ENCODE data around the gene SAMD7. TPM values are rescaled to one million over a fixed set of nuclear protein-coding genes. Genes with fewer than 3 reads are reported as not detected.

The SAMD7 gene
- total RNA-seq, 1 experiment from 2014 or later = not detected

DNA sequence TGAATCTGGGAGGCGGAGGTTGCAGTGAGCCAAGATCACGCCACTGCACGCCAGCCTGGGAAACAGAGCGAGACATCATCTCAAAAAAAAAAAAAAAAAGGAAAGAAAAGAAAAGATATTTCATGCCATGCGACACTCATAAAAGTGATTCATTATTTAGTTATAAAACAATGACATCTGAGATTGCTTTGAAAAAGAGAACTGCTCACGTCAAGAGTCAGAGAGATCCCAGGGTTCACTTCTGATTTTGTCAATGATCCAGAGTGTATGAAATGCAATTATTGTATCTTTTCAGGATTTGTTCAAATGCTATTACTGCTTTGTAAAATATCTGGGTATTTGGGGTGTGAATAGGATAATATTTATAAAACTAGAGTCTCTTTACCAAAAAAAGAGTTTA is 6.0 kb upstream of the SAMD7 start:
- Mint-ChIP-seq H3K36me3 (peaks cover 25% of the 10 kb centered on the region), H3K9me3 (peaks cover 34% of the 10 kb centered on the region), H3K4me3 (no peak overlapping the region), H3K27ac (no peak overlapping the region), H3K27me3 (ENCODE audit: low read depth) (no peaks in the 10 kb centered on the region; the same call in 1 of the 2 replicates), H3K4me1 (peaks cover 6% of the 10 kb centered on the region)
- ChIA-PET POLR2A (no interaction called here), CTCF (no interaction called here)
- DNase-seq (ENCODE audit: low spot score) = no peak
- no peak for TF ChIP-seq RELA (CRISPR knock-in tag; IDR thresholded peaks at IDR 0.05; ENCODE audit: borderline replicate concordance)
- TF ChIP-seq RORB (CRISPR knock-in tag; IDR thresholded peaks at IDR 0.05) = no peak
- TF ChIP-seq ELF4 (CRISPR knock-in tag; IDR thresholded peaks at IDR 0.05; ENCODE audit: low read depth) = no peak
- TF ChIP-seq JAZF1 (CRISPR knock-in tag; IDR thresholded peaks at IDR 0.05) = no peak
- TF ChIP-seq, protein P1, sequence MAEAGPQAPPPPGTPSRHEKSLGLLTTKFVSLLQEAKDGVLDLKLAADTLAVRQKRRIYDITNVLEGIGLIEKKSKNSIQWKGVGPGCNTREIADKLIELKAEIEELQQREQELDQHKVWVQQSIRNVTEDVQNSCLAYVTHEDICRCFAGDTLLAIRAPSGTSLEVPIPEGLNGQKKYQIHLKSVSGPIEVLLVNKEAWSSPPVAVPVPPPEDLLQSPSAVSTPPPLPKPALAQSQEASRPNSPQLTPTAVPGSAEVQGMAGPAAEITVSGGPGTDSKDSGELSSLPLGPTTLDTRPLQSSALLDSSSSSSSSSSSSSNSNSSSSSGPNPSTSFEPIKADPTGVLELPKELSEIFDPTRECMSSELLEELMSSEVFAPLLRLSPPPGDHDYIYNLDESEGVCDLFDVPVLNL (CRISPR knock-in tag; IDR thresholded peaks at IDR 0.05; ENCODE audit: borderline replicate concordance, low read depth) = no peak
- no peak for TF ChIP-seq TEAD1 (CRISPR knock-in tag; IDR thresholded peaks at IDR 0.05)
- TF ChIP-seq MYBL2 (CRISPR knock-in tag; IDR thresholded peaks at IDR 0.05) = no peak
- TF ChIP-seq ZNF317 (CRISPR knock-in tag; IDR thresholded peaks at IDR 0.05; ENCODE audit: borderline replicate concordance, low read depth) = no peak
- TF ChIP-seq CBFB (CRISPR knock-in tag; IDR thresholded peaks at IDR 0.05; ENCODE audit: low read depth) = no peak
- no peak for TF ChIP-seq ZNF263 (CRISPR knock-in tag; IDR thresholded peaks at IDR 0.05; ENCODE audit: low read depth)
- TF ChIP-seq, protein P2, sequence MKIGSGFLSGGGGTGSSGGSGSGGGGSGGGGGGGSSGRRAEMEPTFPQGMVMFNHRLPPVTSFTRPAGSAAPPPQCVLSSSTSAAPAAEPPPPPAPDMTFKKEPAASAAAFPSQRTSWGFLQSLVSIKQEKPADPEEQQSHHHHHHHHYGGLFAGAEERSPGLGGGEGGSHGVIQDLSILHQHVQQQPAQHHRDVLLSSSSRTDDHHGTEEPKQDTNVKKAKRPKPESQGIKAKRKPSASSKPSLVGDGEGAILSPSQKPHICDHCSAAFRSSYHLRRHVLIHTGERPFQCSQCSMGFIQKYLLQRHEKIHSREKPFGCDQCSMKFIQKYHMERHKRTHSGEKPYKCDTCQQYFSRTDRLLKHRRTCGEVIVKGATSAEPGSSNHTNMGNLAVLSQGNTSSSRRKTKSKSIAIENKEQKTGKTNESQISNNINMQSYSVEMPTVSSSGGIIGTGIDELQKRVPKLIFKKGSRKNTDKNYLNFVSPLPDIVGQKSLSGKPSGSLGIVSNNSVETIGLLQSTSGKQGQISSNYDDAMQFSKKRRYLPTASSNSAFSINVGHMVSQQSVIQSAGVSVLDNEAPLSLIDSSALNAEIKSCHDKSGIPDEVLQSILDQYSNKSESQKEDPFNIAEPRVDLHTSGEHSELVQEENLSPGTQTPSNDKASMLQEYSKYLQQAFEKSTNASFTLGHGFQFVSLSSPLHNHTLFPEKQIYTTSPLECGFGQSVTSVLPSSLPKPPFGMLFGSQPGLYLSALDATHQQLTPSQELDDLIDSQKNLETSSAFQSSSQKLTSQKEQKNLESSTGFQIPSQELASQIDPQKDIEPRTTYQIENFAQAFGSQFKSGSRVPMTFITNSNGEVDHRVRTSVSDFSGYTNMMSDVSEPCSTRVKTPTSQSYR (CRISPR knock-in tag; IDR thresholded peaks at IDR 0.05) = no peak
- no peak for TF ChIP-seq GTF2I (CRISPR knock-in tag; conservative IDR thresholded peaks at IDR 0.05)
- TF ChIP-seq FOXJ3 (CRISPR knock-in tag; IDR thresholded peaks at IDR 0.05; ENCODE audit: borderline replicate concordance) = no peak
- TF ChIP-seq, protein P3, sequence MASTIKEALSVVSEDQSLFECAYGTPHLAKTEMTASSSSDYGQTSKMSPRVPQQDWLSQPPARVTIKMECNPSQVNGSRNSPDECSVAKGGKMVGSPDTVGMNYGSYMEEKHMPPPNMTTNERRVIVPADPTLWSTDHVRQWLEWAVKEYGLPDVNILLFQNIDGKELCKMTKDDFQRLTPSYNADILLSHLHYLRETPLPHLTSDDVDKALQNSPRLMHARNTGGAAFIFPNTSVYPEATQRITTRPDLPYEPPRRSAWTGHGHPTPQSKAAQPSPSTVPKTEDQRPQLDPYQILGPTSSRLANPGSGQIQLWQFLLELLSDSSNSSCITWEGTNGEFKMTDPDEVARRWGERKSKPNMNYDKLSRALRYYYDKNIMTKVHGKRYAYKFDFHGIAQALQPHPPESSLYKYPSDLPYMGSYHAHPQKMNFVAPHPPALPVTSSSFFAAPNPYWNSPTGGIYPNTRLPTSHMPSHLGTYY (CRISPR knock-in tag; IDR thresholded peaks at IDR 0.05) = no peak
- ATAC-seq = no peak

DNA sequence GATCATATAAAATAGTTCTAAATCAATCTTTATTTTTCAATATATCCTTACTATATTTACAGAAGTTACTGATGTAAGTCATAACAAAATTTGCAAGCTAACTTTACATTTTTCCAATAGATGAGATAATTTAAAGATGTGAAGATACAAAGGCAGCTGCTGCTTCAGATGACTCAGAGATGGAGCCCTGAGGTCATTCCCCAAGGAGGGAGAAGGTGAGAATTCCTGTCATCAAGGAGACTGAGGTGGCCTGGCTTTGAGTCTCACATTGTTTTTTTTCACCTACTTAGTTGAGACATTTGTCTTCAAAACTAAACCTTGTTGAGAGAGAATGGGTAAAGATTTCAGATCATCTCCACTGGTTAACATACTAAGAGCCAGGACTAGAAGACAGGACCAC is 3.9 kb upstream of the SAMD7 start:
- DNase-seq (ENCODE audit: low spot score) = no peak
- POLR2A ChIA-PET = no interaction called here
- Mint-ChIP-seq H3K27me3 (ENCODE audit: low read depth) (no peaks in the 10 kb centered on the region; the same call in 1 of the 2 replicates), H3K4me1 (peaks cover 6% of the 10 kb centered on the region), H3K9me3 (peaks cover 21% of the 10 kb centered on the region), H3K27ac (no peak overlapping the region), H3K4me3 (no peak overlapping the region), H3K36me3 (peaks cover 12% of the 10 kb centered on the region)
- TF ChIP-seq, protein P4, sequence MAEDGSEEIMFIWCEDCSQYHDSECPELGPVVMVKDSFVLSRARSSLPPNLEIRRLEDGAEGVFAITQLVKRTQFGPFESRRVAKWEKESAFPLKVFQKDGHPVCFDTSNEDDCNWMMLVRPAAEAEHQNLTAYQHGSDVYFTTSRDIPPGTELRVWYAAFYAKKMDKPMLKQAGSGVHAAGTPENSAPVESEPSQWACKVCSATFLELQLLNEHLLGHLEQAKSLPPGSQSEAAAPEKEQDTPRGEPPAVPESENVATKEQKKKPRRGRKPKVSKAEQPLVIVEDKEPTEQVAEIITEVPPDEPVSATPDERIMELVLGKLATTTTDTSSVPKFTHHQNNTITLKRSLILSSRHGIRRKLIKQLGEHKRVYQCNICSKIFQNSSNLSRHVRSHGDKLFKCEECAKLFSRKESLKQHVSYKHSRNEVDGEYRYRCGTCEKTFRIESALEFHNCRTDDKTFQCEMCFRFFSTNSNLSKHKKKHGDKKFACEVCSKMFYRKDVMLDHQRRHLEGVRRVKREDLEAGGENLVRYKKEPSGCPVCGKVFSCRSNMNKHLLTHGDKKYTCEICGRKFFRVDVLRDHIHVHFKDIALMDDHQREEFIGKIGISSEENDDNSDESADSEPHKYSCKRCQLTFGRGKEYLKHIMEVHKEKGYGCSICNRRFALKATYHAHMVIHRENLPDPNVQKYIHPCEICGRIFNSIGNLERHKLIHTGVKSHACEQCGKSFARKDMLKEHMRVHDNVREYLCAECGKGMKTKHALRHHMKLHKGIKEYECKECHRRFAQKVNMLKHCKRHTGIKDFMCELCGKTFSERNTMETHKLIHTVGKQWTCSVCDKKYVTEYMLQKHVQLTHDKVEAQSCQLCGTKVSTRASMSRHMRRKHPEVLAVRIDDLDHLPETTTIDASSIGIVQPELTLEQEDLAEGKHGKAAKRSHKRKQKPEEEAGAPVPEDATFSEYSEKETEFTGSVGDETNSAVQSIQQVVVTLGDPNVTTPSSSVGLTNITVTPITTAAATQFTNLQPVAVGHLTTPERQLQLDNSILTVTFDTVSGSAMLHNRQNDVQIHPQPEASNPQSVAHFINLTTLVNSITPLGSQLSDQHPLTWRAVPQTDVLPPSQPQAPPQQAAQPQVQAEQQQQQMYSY (CRISPR knock-in tag; IDR thresholded peaks at IDR 0.05) = no peak
- no peak for TF ChIP-seq NFE2L1 (CRISPR knock-in tag; IDR thresholded peaks at IDR 0.05)
- TF ChIP-seq, protein P5, sequence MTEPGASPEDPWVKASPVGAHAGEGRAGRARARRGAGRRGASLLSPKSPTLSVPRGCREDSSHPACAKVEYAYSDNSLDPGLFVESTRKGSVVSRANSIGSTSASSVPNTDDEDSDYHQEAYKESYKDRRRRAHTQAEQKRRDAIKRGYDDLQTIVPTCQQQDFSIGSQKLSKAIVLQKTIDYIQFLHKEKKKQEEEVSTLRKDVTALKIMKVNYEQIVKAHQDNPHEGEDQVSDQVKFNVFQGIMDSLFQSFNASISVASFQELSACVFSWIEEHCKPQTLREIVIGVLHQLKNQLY (CRISPR knock-in tag; IDR thresholded peaks at IDR 0.05) = no peak
- no peak for ATAC-seq
- CTCF ChIA-PET = no interaction called here

All from WTC11 (cell line).